ENCODE results near the gene ADAP1. TPM values are rescaled to one million over a fixed set of nuclear protein-coding genes. Genes with fewer than 3 reads are reported as not detected.

ADAP1 gene
- total RNA-seq, 2 donors from 2014 or later: 3.8 to 6.5 TPM

DNA sequence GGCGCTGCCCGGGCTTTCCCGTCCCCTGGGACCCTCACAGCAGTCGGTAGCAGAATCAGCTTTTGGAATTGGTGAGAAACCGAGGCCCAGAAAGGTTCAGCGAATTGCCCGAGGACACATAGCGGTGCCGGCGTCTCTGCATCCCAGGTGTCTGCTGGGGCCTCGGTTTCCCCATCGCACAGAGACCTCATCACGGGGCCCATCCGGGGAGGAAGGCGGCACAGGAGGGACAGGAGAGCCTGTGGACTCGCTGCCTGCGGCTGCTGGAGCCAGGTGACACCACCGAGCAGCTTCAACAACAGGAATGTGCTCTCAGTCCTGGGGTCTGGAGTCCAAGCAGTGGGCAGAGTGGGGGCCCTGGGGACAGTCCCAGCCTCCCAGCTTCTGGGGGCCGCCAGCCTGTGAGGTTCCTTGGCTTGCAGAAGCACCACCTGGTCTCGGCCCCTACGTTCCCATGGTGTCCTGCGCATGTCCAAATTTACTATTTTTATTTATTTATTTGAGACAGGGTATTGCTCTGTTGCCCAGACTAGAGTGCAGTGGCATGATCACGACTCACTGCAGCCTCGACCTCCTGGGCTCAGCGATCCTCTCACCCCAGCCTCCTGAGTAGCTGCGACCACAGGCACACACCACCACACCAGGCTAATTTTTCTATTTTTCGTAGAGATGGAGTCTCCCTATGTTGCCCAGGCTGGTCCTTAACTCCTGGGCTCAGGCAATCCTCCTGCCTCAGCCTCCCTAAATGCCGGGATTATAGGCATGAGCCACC is 21.4 kb upstream of the ADAP1 start:
- Histone ChIP-seq H3K36me3 (ENCODE audit: control insufficient read depth, insufficient read depth, low read length) (peaks cover 23% of the 10 kb centered on the region), H3K27ac (ENCODE audit: low read depth, low read length) (no peak overlapping the region), H3K9ac (ENCODE audit: extremely low read depth, low read length, poor library complexity, severe bottlenecking) (no peak overlapping the region), H3K4me1 (ENCODE audit: control insufficient read depth, insufficient read depth, low read length) (peaks cover 4% of the 10 kb centered on the region), H3K27me3 (ENCODE audit: control insufficient read depth, insufficient read depth, low read length, poor library complexity, severe bottlenecking) (no peaks in the 10 kb centered on the region), H3K9me3 (ENCODE audit: control insufficient read depth, low read length) (no peaks in the 10 kb centered on the region), H3K4me3 (ENCODE audit: low read length) (peak overlapping the region; percentile 70)
- no peak for DNase-seq
- Mint-ChIP-seq H3K4me1 (peaks cover 18% of the 10 kb centered on the region), H3K4me3 (peak overlapping the region; percentile 86), H3K27ac (no peak overlapping the region), H3K9me3 (no peaks in the 10 kb centered on the region), H3K36me3 (ENCODE audit: low read depth) (peaks cover 14% of the 10 kb centered on the region), H3K27me3 (ENCODE audit: insufficient read depth) (no peaks in the 10 kb centered on the region)
- WGBS, 2 experiments (ENCODE audit: insufficient coverage in 1 of 2, insufficient read length in 1 of 2): 61 to 70% methylated on average over 19 to 28 of the region's 28 CpGs
- TF ChIP-seq, protein P1, sequence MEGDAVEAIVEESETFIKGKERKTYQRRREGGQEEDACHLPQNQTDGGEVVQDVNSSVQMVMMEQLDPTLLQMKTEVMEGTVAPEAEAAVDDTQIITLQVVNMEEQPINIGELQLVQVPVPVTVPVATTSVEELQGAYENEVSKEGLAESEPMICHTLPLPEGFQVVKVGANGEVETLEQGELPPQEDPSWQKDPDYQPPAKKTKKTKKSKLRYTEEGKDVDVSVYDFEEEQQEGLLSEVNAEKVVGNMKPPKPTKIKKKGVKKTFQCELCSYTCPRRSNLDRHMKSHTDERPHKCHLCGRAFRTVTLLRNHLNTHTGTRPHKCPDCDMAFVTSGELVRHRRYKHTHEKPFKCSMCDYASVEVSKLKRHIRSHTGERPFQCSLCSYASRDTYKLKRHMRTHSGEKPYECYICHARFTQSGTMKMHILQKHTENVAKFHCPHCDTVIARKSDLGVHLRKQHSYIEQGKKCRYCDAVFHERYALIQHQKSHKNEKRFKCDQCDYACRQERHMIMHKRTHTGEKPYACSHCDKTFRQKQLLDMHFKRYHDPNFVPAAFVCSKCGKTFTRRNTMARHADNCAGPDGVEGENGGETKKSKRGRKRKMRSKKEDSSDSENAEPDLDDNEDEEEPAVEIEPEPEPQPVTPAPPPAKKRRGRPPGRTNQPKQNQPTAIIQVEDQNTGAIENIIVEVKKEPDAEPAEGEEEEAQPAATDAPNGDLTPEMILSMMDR (conservative IDR thresholded peaks at IDR 0.05): no peak

DNA sequence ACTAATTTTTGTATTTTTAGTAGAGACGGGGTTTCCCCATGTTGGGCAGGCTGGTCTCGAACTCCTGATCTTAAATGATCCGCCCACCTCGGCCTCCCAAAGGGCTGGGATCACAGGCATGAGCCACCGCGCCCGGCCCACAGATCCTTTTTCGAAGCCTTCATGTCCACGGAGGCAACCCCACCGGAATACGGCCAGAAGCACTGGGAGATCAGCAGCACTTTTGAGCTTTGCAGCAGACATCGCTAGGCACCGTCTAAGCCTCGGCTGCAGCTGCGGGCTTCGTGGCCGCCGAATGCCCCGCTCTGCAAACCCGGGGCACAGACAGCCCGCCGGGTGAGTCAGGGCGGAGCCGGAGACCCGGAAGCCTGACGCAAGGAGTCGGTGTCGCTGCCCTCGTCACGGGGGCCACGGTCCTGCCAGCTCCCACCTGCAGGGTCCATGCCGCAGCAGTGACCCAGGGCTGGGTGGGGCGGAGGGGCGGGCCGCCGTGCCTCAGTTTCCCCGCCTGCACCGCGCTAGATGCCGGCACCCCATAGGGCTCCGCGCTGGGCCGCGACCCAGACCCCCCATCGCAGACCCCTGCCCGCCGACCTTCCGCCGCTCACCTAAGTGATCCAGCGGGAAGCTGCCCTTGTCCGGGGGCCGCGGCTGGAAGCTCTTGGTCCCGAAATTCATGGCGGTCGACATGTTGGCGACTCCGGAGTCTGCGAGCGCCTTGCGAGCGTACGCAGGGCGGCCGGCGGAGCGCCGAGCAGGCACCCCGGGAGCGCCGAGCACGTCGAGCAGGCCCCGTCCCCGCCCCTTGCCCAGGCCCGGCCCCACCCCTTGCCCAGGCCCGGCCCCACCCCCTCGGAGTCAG is 20.6 kb upstream of the ADAP1 start, which contains the start of gene COX19:
TSS of gene COX19 (minus strand) at position 730 of the 862 bp plus-strand sequence. CDS start at position 690, 40 bp downstream.
- Histone ChIP-seq H3K27me3 (ENCODE audit: control insufficient read depth, insufficient read depth, low read length, poor library complexity, severe bottlenecking) (no peaks in the 10 kb centered on the region), H3K4me3 (ENCODE audit: low read length) (peak within 1 kb of the TSS; percentile 89), H3K4me1 (ENCODE audit: control insufficient read depth, insufficient read depth, low read length) (peaks cover 4% of the 10 kb centered on the region), H3K9me3 (ENCODE audit: control insufficient read depth, low read length) (no peaks in the 10 kb centered on the region), H3K36me3 (ENCODE audit: control insufficient read depth, insufficient read depth, low read length) (peaks cover 26% of the 10 kb centered on the region), H3K27ac (ENCODE audit: low read depth, low read length) (peak within 1 kb of the TSS; percentile 80), H3K9ac (ENCODE audit: extremely low read depth, low read length, poor library complexity, severe bottlenecking) (peak within 1 kb of the TSS; percentile 80)
- peaks cover 17% of the 10 kb centered on the region for H3K36me3 Mint-ChIP-seq (ENCODE audit: low read depth)
- peaks cover 19% of the 10 kb centered on the region for H3K4me1 Mint-ChIP-seq
- peak; percentile 97 for DNase-seq
- H3K4me3 Mint-ChIP-seq: peak within 1 kb of the TSS; percentile 86
- H3K27me3 Mint-ChIP-seq (ENCODE audit: insufficient read depth): no peaks in the 10 kb centered on the region
- no peaks in the 10 kb centered on the region for H3K9me3 Mint-ChIP-seq
- 0 to 1% methylated on average over 50 to 78 of the region's 78 CpGs for WGBS, 2 experiments (ENCODE audit: insufficient coverage in 1 of 2, insufficient read length in 1 of 2)
- H3K27ac Mint-ChIP-seq: peak within 1 kb of the TSS; percentile 83
- TF ChIP-seq, protein P1 (conservative IDR thresholded peaks at IDR 0.05): no peak

DNA sequence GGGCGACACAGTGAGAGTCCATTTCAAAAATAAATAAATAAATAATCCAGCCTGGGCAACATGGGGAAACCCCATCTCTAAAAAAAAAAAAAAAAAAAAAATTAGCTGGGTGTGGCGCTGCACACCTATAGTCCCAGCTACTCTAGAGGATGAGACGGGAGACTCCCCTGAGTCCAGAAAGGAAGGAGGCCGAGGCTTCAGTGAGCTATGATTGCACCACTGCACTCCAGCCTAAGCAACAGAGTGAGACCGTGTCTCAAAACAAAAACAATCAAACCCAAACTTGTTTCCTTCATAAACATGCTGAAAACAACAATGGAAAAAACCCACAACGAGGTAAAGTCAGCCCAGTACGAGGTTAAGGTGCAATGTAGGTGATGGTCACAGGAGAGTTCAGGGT is 19.7 kb upstream of the ADAP1 start:
- Mint-ChIP-seq H3K27ac (peak overlapping the region; percentile 83), H3K4me1 (peaks cover 19% of the 10 kb centered on the region), H3K36me3 (ENCODE audit: low read depth) (peaks cover 22% of the 10 kb centered on the region), H3K9me3 (no peaks in the 10 kb centered on the region), H3K27me3 (ENCODE audit: insufficient read depth) (no peaks in the 10 kb centered on the region), H3K4me3 (peak overlapping the region; percentile 86)
- H3K27me3 ChIP-seq (ENCODE audit: control insufficient read depth, insufficient read depth, low read length, poor library complexity, severe bottlenecking): no peaks in the 10 kb centered on the region
- no peak overlapping the region for H3K27ac ChIP-seq (ENCODE audit: low read depth, low read length)
- peaks cover 28% of the 10 kb centered on the region for H3K36me3 ChIP-seq (ENCODE audit: control insufficient read depth, insufficient read depth, low read length)
- peak overlapping the region; percentile 89 for H3K4me3 ChIP-seq (ENCODE audit: low read length)
- H3K9ac ChIP-seq (ENCODE audit: extremely low read depth, low read length, poor library complexity, severe bottlenecking): peak overlapping the region; percentile 80
- WGBS, 2 experiments (ENCODE audit: insufficient coverage in 1 of 2, insufficient read length in 1 of 2): 74 to 80% methylated on average over 1 to 7 of the region's 7 CpGs
- peaks cover 4% of the 10 kb centered on the region for H3K4me1 ChIP-seq (ENCODE audit: control insufficient read depth, insufficient read depth, low read length)
- TF ChIP-seq, protein P1 (conservative IDR thresholded peaks at IDR 0.05): no peak
- no peaks in the 10 kb centered on the region for H3K9me3 ChIP-seq (ENCODE audit: control insufficient read depth, low read length)
- no peak for DNase-seq
